Gastroesophageal sphincter (tissue), 3 donors: ENCODE data around the gene NKX2-2.

Experiments
- CTCF ChIP-seq, 4 experiments: fragments of 200-600 bp in 2 of 4; fragments of 450-650 bp in 2 of 4; sonication (generic) in 1 of 4; IDR thresholded peaks; one replicate each; pipeline ENCODE4 v1.5.1; 2017 to 2019; ENCODE audit warnings: antibody characterized with exemption in 4 of 4, mild to moderate bottlenecking in 2 of 4, moderate library complexity in 2 of 4
- POLR2A ChIP-seq, 2 donors: fragments of 450-650 bp; IDR thresholded peaks; one replicate each; pipeline ENCODE4 v1.6.1; 2017; ENCODE audit warnings: antibody characterized with exemption in 2 of 2, mild to moderate bottlenecking in 2 of 2, moderate library complexity in 1 of 2
- POLR2AphosphoS5 ChIP-seq: sonication (generic); formaldehyde crosslinking; IDR thresholded peaks from one replicate; pipeline ENCODE4 v1.6.1; 2017; ENCODE audit warnings: antibody characterized with exemption

GRCh38 chr20:21521596-21522480 lies 8.0 kb upstream of the NKX2-2 start:
- TF ChIP-seq POLR2A (IDR thresholded peaks at IDR 0.05) (no peak), CTCF (IDR thresholded peaks at IDR 0.05) (no peak), POLR2AphosphoS5 (no peak)
